Adipose tissue (tissue), 3 donors: ENCODE measurements around the gene QSOX1. TPM values are rescaled to one million over a fixed set of nuclear protein-coding genes. Genes with fewer than 3 reads are reported as not detected.
"Not testable (repeated sequence)": the region's sequence is repeated elsewhere in the genome, so short reads cannot be mapped to it uniquely, and the experiment has no call there.

Source experiments
- H3K27ac ChIP-seq: one replicate; pipeline ENCODE4 v1.5.1; 2013; ENCODE audit warnings: low read depth, low read length
- WGBS, 3 donors: extraction: QIAGEN DNeasy Blood & Tissue Kit; methylation state at CpG; one replicate each; pipeline ENCODE4 v1.1.7; 2013; 5-methylcytosine and 5-hydroxymethylcytosine counted together
- polyA plus RNA-seq, 3 donors: library from polyadenylated mRNA; stranded (reverse); fragments of 200-250 nt; gene quantifications; one replicate each; pipeline ENCODE4 v1.2.3, GENCODE V29; 2013
- donor health status: healthy with polysubstance abuse.
- donor health status: Bipolar disorder and iron deficiency.
- donor health status: healthy.

QSOX1 gene
- polyA plus RNA-seq, 3 donors = 47.2 to 59.3 (median 56.2) TPM

GRCh38 chr1:180198196-180198595, 43.5 kb downstream of the QSOX1 start:
- 80 to 91% (median 86%) methylated on average over 4 of the region's 4 CpGs for WGBS, 3 donors
- H3K27ac ChIP-seq = no peak overlapping the region

DNA sequence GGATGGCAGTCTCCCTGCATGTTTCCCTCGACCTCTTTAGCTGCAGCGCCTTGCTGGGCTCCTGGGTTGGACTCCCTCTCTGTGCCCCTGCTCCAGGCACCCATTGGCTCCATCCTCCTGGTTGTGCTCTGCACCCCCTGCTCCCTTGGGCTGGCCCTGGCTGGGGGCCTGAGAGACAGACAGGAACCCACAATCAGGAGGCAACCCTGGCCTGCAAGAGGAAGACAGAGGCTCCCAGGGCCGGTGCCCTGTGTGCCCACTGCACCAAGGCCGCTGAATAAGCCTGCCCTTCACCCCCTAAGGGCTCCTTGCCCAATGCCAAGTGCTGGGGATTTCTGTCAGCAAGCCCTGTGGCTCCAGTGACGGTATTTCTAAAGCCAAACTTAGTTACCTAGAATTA, 43.9 kb downstream of the QSOX1 start:
- no peak overlapping the region for H3K27ac ChIP-seq
- 87 to 92% (median 88%) methylated on average over 5 of the region's 5 CpGs for WGBS, 3 donors

- 90 to 93% (median 90%) methylated on average over 12 of the region's 12 CpGs for WGBS, 3 donors
- H3K27ac ChIP-seq = no peak overlapping the region
Observed at GRCh38 chr1:180199018-180199417, 44.3 kb downstream of the QSOX1 start.

- no peak overlapping the region for H3K27ac ChIP-seq
- WGBS, 3 donors = 90 to 94% (median 90%) methylated on average over 7 of the region's 7 CpGs
Observed at GRCh38 chr1:180201451-180202200, 47.0 kb downstream of the QSOX1 start.

- WGBS, 3 donors = 83 to 86% (median 85%) methylated on average over 5 of the region's 5 CpGs
Observed at GRCh38 chr1:180202588-180202987, 47.9 kb downstream of the QSOX1 start.

GRCh38 chr1:180204231-180204630, 49.6 kb downstream of the QSOX1 start:
- H3K27ac ChIP-seq = no peak overlapping the region
- WGBS, 3 donors = 85 to 87% (median 85%) methylated on average over 6 of the region's 6 CpGs

More at GRCh38 chr1:180202588-180202987, 47.9 kb downstream of the QSOX1 start:
- H3K27ac ChIP-seq = not testable (repeated sequence)

GRCh38 chr1:180206581-180206980, 51.9 kb downstream of the QSOX1 start:
- H3K27ac ChIP-seq = no peak overlapping the region
- 92 to 96% (median 93%) methylated on average over 3 of the region's 3 CpGs for WGBS, 3 donors

- 44 to 77% (median 57%) methylated on average over 4 of the region's 4 CpGs for WGBS, 3 donors
- H3K27ac ChIP-seq = no peak overlapping the region
Observed at GRCh38 chr1:180208264-180208663, 53.6 kb downstream of the QSOX1 start.

GRCh38 chr1:180210008-180210620, 55.4 kb downstream of the QSOX1 start:
- H3K27ac ChIP-seq = no peak overlapping the region
- WGBS, 3 donors = 60 to 91% (median 86%) methylated on average over 4 of the region's 4 CpGs

DNA sequence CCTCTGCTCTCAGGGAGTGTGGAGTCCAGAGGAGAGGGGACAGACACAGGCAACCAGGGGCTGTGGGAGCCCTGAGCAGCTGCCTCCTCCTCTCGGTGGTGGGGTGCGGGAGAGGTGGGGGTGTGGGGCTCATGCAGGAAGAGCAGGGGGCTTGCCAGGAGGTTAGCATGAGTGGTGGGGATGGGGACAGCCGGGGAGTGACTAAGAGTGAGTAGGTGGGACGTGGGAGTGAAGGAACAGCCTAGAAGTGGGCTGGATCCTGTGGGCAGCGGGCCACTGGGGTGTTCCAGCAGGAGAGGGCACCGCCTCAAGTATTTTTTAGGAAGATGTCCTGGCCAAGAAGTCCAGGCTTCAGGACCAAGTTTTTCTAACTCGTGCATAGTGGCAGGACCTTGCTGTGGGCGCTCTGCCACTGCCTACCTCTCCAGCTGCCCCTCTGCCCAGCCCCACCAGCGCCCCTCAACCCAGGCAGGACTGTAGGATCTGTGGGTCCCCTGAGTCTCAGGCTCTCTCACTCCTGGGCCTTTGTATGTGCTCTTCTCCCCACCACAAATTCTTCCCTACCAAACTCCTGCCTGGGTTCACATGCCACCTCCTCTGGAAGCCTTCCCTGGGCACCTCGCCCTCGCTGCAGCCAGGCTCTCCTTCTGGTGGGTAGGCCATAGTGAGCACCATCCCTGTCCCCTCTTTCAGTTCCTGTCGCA, 56.6 kb downstream of the QSOX1 start:
- 85 to 91% (median 86%) methylated on average over 12 of the region's 12 CpGs for WGBS, 3 donors
- H3K27ac ChIP-seq = no peak overlapping the region

- 66 to 76% (median 72%) methylated on average over 8 of the region's 8 CpGs for WGBS, 3 donors
- H3K27ac ChIP-seq = no peak overlapping the region
Observed at GRCh38 chr1:180211860-180212229, 57.2 kb downstream of the QSOX1 start.

- no peak overlapping the region for H3K27ac ChIP-seq
- WGBS, 3 donors = 68 to 77% (median 72%) methylated on average over 15 of the region's 15 CpGs
Observed at GRCh38 chr1:180213401-180214170, 58.9 kb downstream of the QSOX1 start.

DNA sequence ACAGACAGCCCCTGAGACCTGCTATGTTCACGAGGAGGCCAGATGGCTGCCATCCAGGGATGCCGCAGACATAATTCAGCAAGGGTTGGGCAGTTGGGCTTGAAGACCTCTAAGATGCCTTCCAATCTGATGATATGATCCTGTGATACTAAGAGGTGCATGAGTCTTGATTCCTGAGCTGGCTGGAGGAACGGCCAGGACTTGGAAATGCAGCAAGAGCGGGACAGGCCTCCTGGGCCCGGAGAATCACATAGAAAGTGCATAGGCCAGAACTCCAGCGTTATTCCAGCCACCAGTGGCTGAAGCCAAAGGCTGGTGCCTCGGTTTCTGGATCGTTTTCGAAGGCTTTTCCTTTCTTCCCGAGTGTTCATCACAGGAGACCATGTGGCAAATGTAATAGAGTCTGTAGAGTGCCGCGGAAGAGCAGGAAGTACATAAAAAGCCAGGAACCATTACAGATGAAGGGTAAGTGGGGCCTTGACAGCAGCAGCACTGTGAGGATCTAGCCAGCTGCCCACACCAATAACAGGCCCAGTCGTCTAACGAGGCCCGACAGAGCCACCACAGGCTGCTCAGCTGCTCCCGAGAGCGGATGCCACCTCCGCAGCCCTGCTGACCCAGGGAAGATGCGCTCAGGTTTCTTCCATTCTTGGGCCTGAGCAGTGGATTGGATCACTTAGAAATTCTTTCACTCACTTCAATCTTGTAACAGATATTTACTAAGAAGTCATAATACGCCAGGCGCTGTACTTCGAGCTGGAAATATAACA, 61.4 kb downstream of the QSOX1 start:
- 87 to 89% (median 88%) methylated on average over 22 of the region's 22 CpGs for WGBS, 3 donors
- H3K27ac ChIP-seq = no peak overlapping the region

GRCh38 chr1:180217006-180217405, 62.3 kb downstream of the QSOX1 start:
- no peak overlapping the region for H3K27ac ChIP-seq
- WGBS, 3 donors = 64 to 77% (median 76%) methylated on average over 7 of the region's 7 CpGs

GRCh38 chr1:180218806-180219765, 64.4 kb downstream of the QSOX1 start:
- 82 to 88% (median 84%) methylated on average over 20 of the region's 20 CpGs for WGBS, 3 donors

GRCh38 chr1:180219776-180220175, 65.1 kb downstream of the QSOX1 start:
- 85 to 88% (median 85%) methylated on average over 11 of the region's 11 CpGs for WGBS, 3 donors
- H3K27ac ChIP-seq = no peak overlapping the region

More at GRCh38 chr1:180218806-180219765, 64.4 kb downstream of the QSOX1 start:
- H3K27ac ChIP-seq = no peak overlapping the region

DNA sequence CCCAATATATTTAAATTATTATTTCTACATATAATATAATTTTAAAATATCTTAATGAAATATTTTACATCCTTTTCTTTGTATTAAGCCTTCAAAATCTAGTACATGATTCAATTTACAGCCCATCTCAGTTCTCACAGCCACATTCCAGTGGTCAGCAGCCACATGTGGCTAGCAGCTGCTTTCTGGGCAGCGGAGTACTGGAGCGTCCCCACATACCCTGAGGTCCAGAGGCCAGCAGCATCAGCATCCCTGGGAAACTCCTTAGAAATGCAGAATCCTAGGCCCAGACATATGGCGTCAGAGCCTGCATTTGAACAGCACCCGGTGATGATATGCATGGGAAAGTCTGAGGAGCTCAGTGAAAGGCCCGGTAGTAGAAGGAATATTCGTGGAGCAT, 66.8 kb downstream of the QSOX1 start:
- 88 to 93% (median 90%) methylated on average over 6 of the region's 6 CpGs for WGBS, 3 donors
- no peak overlapping the region for H3K27ac ChIP-seq
